PC-3 (cell line): ENCODE measurements around the gene HTR3A.

Source experiments
- EZH2 ChIP-seq: fragments of 300-600 bp; sonication (generic); IDR thresholded peaks from one replicate; pipeline ENCODE4 v1.6.1; 2017; ENCODE audit warnings: antibody characterized with exemption, mild to moderate bottlenecking, low read length; ENCODE audit not compliant: unreplicated experiment
- EZH2phosphoT487 ChIP-seq: fragments of 300-600 bp; sonication (generic); IDR thresholded peaks from 2 replicates; pipeline ENCODE4 v1.6.1; 2018; ENCODE audit warnings: mild to moderate bottlenecking, antibody characterized with exemption, low read length, borderline replicate concordance
- TF ChIP-seq, protein P1 (sequence below): fragments of 300-600 bp; sonication (generic); conservative IDR thresholded peaks from 2 replicates; pipeline ENCODE4 v1.5.1; 2017; ENCODE audit warnings: antibody characterized with exemption, low read depth, mild to moderate bottlenecking, low read length

DNA sequence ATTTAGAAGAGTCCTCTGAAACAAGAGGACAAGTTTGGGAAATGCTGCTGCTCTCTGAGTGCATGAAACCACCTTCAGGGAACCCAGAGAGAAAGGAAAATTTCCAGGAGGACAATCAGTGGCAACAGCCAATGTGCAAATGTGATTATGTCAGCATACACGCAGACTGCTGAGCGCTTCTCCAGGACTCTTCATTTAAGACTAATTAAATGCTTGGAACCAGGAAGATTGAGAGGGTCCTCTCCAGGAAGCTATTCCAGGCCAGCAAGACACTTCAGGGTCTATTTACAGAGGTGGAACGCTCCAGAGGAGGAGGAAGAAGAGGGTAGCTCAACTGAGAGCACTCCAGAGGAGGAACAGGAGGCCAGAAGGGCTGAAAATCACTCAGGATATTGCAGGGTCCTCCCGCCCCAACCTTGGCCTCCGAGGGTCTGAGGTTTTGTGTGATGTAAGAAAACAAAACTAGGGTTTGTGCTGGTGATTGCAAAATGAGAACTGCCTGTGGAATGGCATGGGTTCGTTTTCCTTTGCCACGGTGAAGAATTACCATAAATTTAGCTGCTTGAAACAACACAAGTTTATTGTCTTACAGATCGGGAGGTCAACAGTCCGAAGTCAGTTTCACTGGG, 14.1 kb upstream of the HTR3A start:
- TF ChIP-seq EZH2phosphoT487 (no peak), EZH2 (no peak)
- TF ChIP-seq, protein P1, sequence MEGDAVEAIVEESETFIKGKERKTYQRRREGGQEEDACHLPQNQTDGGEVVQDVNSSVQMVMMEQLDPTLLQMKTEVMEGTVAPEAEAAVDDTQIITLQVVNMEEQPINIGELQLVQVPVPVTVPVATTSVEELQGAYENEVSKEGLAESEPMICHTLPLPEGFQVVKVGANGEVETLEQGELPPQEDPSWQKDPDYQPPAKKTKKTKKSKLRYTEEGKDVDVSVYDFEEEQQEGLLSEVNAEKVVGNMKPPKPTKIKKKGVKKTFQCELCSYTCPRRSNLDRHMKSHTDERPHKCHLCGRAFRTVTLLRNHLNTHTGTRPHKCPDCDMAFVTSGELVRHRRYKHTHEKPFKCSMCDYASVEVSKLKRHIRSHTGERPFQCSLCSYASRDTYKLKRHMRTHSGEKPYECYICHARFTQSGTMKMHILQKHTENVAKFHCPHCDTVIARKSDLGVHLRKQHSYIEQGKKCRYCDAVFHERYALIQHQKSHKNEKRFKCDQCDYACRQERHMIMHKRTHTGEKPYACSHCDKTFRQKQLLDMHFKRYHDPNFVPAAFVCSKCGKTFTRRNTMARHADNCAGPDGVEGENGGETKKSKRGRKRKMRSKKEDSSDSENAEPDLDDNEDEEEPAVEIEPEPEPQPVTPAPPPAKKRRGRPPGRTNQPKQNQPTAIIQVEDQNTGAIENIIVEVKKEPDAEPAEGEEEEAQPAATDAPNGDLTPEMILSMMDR = no peak
